A549 (cell line): ENCODE results near the gene CBX5. TPM values are rescaled to one million over a fixed set of nuclear protein-coding genes. Genes with fewer than 3 reads are reported as not detected.

Experiments used
- ATAC-seq, 2 experiments: fragments of 200-7000 bp in 1 of 2; fragments of >200 bp in 1 of 2; cut with Nextera tagmentation in 1 of 2; cut with Tn5 transposase in 1 of 2; 3 replicates each; pipeline versions ENCODE4 v1.8.0 to v1.9.1; 2018 to 2020; ENCODE audit warnings: mild to moderate bottlenecking in 1 of 2, moderate library complexity in 1 of 2
- CTCF ChIA-PET: fragments of 300-600 bp; sonication (Branson Sonifier 250); formaldehyde crosslinking; extraction: SDS; loops from one replicate; lab custom pipeline; 2021; ENCODE audit warnings: antibody characterized with exemption, inconsistent platforms; lab: Yijun Ruan, JAX
- POLR2A ChIA-PET: fragments of 350-600 bp; formaldehyde crosslinking; extraction: SDS; loops from one replicate; lab custom pipeline; 2021; ENCODE audit warnings: antibody characterized with exemption, inconsistent platforms; lab: Yijun Ruan, JAX
- DNase-seq, 2 experiments: peaks; one replicate each; pipeline versions ENCODE4 v3.0.0 to v3.0.0-alpha.2; 2011 to 2016; ENCODE audit warnings: low read depth in 1 of 2, low spot score in 1 of 2
- FAIRE-seq: peaks from 2 replicates; lab custom pipeline; 2011; peaks lifted over from hg19 to GRCh38; lab: Jason Lieb, UNC
- H3K27ac ChIP-seq, 2 experiments: fragments of >200 bp; sonication (Bioruptor Twin); formaldehyde crosslinking; 3 replicates each; pipeline ENCODE4 v1.5.1; 2016 to 2017
- H3K4me1 ChIP-seq: fragments of >200 bp; sonication (Bioruptor Twin); formaldehyde crosslinking; 3 replicates; pipeline ENCODE4 v1.6.1; 2016
- H3K4me2 ChIP-seq: fragments of >200 bp; sonication (Bioruptor Twin); formaldehyde crosslinking; 3 replicates; pipeline ENCODE4 v1.6.1; 2016
- H3K4me3 ChIP-seq: fragments of >200 bp; sonication (Bioruptor Twin); formaldehyde crosslinking; 3 replicates; pipeline ENCODE4 v1.5.1; 2016
- H3K9me3 ChIP-seq: fragments of >200 bp; sonication (Bioruptor Twin); formaldehyde crosslinking; 3 replicates; pipeline ENCODE4 v1.6.1; 2016
- BHLHE40 ChIP-seq: IDR thresholded peaks from 2 replicates; pipeline ENCODE4 v1.6.1; 2012; ENCODE audit warnings: low read depth, low read length, inconsistent platforms
- CHD2 ChIP-seq: fragments of 150-350 bp; IDR thresholded peaks from 2 replicates; pipeline ENCODE4 v1.6.1; 2014; ENCODE audit warnings: low read length; ENCODE audit not compliant: partially characterized antibody
- CTCF ChIP-seq: fragments of >200 bp; sonication (Bioruptor Twin); formaldehyde crosslinking; IDR thresholded peaks from 3 replicates; pipeline ENCODE4 v1.5.1; 2016
- E2F6 ChIP-seq: IDR thresholded peaks from 2 replicates; pipeline ENCODE4 v1.6.1; 2012; ENCODE audit warnings: low read depth, borderline replicate concordance
- ELK1 ChIP-seq: fragments of 150-350 bp; IDR thresholded peaks from 2 replicates; pipeline ENCODE4 v1.6.1; 2014; ENCODE audit warnings: low read depth, mild to moderate bottlenecking, low read length
- EP300 ChIP-seq, 2 experiments: fragments of >200 bp; sonication (Bioruptor Twin); formaldehyde crosslinking; IDR thresholded peaks; 2 replicates in 1 of 2; 3 replicates in 1 of 2; pipeline ENCODE4 v1.6.1; 2016 to 2017
- HOXB5 ChIP-seq: fragments of 250-450 bp; sonication (Bioruptor Pico); IDR thresholded peaks from 2 replicates; pipeline ENCODE4 v1.5.0; 2020; ENCODE audit warnings: mild to moderate bottlenecking, moderate library complexity
- JUN ChIP-seq, 2 experiments: fragments of >200 bp; sonication (Bioruptor Twin); formaldehyde crosslinking; IDR thresholded peaks; 2 replicates in 1 of 2; 3 replicates in 1 of 2; pipeline ENCODE4 v1.6.1; 2016 to 2017
- MAX ChIP-seq: IDR thresholded peaks from 2 replicates; pipeline ENCODE4 v1.6.1; 2012
- MAZ ChIP-seq: fragments of 150-350 bp; IDR thresholded peaks from 2 replicates; pipeline ENCODE4 v1.6.1; 2014; ENCODE audit warnings: antibody characterized with exemption, low read depth, low read length, borderline replicate concordance
- NFE2L2 ChIP-seq: fragments of 150-350 bp; conservative IDR thresholded peaks from 2 replicates; pipeline ENCODE4 v1.6.1; 2014; ENCODE audit warnings: low read length
- NPAS2 ChIP-seq: fragments of 250-450 bp; sonication (Bioruptor Pico); IDR thresholded peaks from 2 replicates; pipeline ENCODE4 v1.8.0; 2022; ENCODE audit warnings: mild to moderate bottlenecking, moderate library complexity, borderline replicate concordance
- POLR2A ChIP-seq: IDR thresholded peaks from 2 replicates; pipeline ENCODE4 v1.6.1; 2012; ENCODE audit warnings: mild to moderate bottlenecking, low read length
- RARB ChIP-seq: fragments of 250-450 bp; sonication (Bioruptor Pico); IDR thresholded peaks from 2 replicates; pipeline ENCODE4 v1.8.0; 2021; ENCODE audit warnings: mild to moderate bottlenecking, moderate library complexity
- RCOR1 ChIP-seq: fragments of 150-350 bp; IDR thresholded peaks from 2 replicates; pipeline ENCODE4 v1.6.1; 2014; ENCODE audit warnings: antibody characterized with exemption, low read length, low read depth
- RFX5 ChIP-seq: fragments of 450-650 bp; IDR thresholded peaks from 2 replicates; pipeline ENCODE4 v1.7.1; 2014; ENCODE audit warnings: antibody characterized with exemption, mild to moderate bottlenecking, moderate library complexity
- SMC3 ChIP-seq: fragments of >200 bp; sonication (Bioruptor Twin); formaldehyde crosslinking; IDR thresholded peaks from 3 replicates; pipeline ENCODE4 v1.6.1; 2018; ENCODE audit warnings: inconsistent platforms
- SREBF2 ChIP-seq: fragments of 450-650 bp; IDR thresholded peaks from 2 replicates; pipeline ENCODE4 v1.6.1; 2014; ENCODE audit warnings: mild to moderate bottlenecking, moderate library complexity
- USF2 ChIP-seq: fragments of 450-650 bp; IDR thresholded peaks from 2 replicates; pipeline ENCODE4 v1.6.1; 2014; ENCODE audit warnings: antibody characterized with exemption
- ZNF302 ChIP-seq: fragments of 250-450 bp; sonication (Bioruptor Pico); IDR thresholded peaks from 2 replicates; pipeline ENCODE4 v1.9.0; 2021; ENCODE audit warnings: inconsistent platforms, mild to moderate bottlenecking, moderate library complexity
- WGBS: methylation state at CpG from one replicate; pipeline ENCODE4 v1.1.6; 2017; ENCODE audit errors: missing lambda C conversion rate; 5-methylcytosine and 5-hydroxymethylcytosine counted together
- polyA plus RNA-seq, 4 experiments: library from polyadenylated mRNA; depleted of rRNA in 3 of 4; stranded (reverse); fragments of >200 nt; fragmentation: RNase III in 1 of 4; extraction: RNeasy Plus Mini Kit Qiagen cat#74134 plus additional on column Dnase treatment in 1 of 4; gene quantifications; 2 replicates in 3 of 4; 3 replicates in 1 of 4; pipeline ENCODE4 v1.2.3, GENCODE V29; 2011 to 2017
- TF ChIP-seq, protein P1 (sequence below): IDR thresholded peaks from 2 replicates; pipeline ENCODE4 v1.6.1; 2012

The CBX5 gene
- polyA plus RNA-seq, 2 of the 4 experiments (the other 2 are of a cell fraction) = 39.5 to 129 TPM

- no peak for ATAC-seq
- H3K4me1 ChIP-seq = no peaks in the 10 kb centered on the region; the same call in 1 of the 3 replicates
- WGBS = 82% methylated on average over 1 of the region's 1 CpG
- ChIA-PET POLR2A (interaction anchor here (0.5 kb wide), 1 partner anchor 65 kb away, joined by 5 read pairs; no protein-coding TSS in a partner anchor), CTCF (interaction anchor here (1.0 to 2.1 kb wide), 6 partner anchors 21 to 88 kb away, joined by 3 to 9 read pairs (median 4); partner anchors contain the start of gene COPZ1)
- no peaks in the 10 kb centered on the region for H3K9me3 ChIP-seq
- no peak overlapping the region for H3K4me3 ChIP-seq
- no peak overlapping the region for H3K27ac ChIP-seq
- DNase-seq = no peak
- no peak overlapping the region for H3K4me2 ChIP-seq
- TF ChIP-seq JUN (IDR thresholded peaks at IDR 0.05) = no peak
- no peak for FAIRE-seq
These were observed 7.7 kb downstream of the CBX5 start for GRCh38 chr12:54272214-54272613.

- H3K27ac ChIP-seq = no peak overlapping the region
- ChIA-PET POLR2A (interaction anchor here (1.0 kb wide), 1 partner anchor 10 kb away, joined by 6 read pairs; the partner anchor contains the start of genes CBX5 and HNRNPA1), CTCF (interaction anchor here (1.3 kb wide), 1 partner anchor 50 kb away, joined by 3 read pairs; no protein-coding TSS in a partner anchor)
- H3K4me3 ChIP-seq = no peak overlapping the region
- FAIRE-seq = no peak
- no peak overlapping the region for H3K4me2 ChIP-seq
- no peaks in the 10 kb centered on the region for H3K9me3 ChIP-seq
- WGBS = 96% methylated on average over 2 of the region's 2 CpGs
- ATAC-seq = peak in 1 of 2 experiments; percentile 21; a peak in 2 of 6 replicates
- no peaks in the 10 kb centered on the region for H3K4me1 ChIP-seq
- DNase-seq = no peak
- no peak for TF ChIP-seq ELK1
- TF ChIP-seq E2F6 = no peak
- TF ChIP-seq USF2 = no peak
- no peak for TF ChIP-seq MAX
- no peak for TF ChIP-seq HOXB5 (CRISPR knock-in tag)
- TF ChIP-seq SMC3 = no peak
- no peak for TF ChIP-seq RFX5
- TF ChIP-seq RCOR1 = no peak
- no peak for TF ChIP-seq MAZ
- TF ChIP-seq POLR2A = no peak
- TF ChIP-seq CHD2 = no peak
- no peak for TF ChIP-seq RARB (CRISPR knock-in tag)
- TF ChIP-seq NFE2L2 = no peak
- TF ChIP-seq BHLHE40 = no peak
- TF ChIP-seq CTCF = no peak
- TF ChIP-seq EP300 (IDR thresholded peaks at IDR 0.05) = no peak
These were observed 9.6 kb downstream of the CBX5 start for GRCh38 chr12:54270345-54270744.

DNA sequence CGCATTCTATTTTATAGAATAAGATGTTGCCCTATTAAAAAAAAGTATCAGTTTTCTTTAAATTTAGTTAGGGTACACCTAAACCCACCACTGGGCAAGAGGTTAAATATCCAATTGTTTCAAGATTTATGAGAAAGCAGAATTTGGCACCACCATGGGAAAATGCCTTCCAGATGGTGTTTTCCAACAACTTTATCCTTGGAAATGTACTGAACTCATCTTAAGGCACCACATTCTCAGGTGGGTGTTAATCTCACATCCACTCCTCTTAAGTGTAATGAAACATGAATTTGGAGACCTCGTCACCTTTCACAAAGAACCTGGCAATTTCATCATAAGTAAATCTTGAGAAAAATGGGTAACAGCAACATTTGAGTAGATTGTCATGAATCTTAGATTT is 13.1 kb downstream of the CBX5 start:
- peaks cover 16% of the 10 kb centered on the region for H3K4me1 ChIP-seq
- ChIA-PET CTCF (interaction anchor here (0.6 to 2.4 kb wide), 2 partner anchors 15 to 234 kb away, joined by 4 to 14 read pairs; partner anchors contain the start of gene HOXC5), POLR2A (interaction anchor here (2.9 kb wide), 1 partner anchor 13 kb away, joined by 11 read pairs; the partner anchor contains the start of genes CBX5 and HNRNPA1)
- H3K9me3 ChIP-seq = no peaks in the 10 kb centered on the region
- no peak overlapping the region for H3K27ac ChIP-seq
- DNase-seq = no peak
- H3K4me3 ChIP-seq = no peak overlapping the region
- no peak for TF ChIP-seq SREBF2
- no peak for TF ChIP-seq BHLHE40
- TF ChIP-seq, protein P1, sequence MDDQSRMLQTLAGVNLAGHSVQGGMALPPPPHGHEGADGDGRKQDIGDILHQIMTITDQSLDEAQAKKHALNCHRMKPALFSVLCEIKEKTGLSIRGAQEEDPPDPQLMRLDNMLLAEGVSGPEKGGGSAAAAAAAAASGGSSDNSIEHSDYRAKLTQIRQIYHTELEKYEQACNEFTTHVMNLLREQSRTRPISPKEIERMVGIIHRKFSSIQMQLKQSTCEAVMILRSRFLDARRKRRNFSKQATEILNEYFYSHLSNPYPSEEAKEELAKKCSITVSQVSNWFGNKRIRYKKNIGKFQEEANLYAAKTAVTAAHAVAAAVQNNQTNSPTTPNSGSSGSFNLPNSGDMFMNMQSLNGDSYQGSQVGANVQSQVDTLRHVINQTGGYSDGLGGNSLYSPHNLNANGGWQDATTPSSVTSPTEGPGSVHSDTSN = no peak
- TF ChIP-seq SMC3 = no peak
- TF ChIP-seq HOXB5 (CRISPR knock-in tag) = no peak
- TF ChIP-seq ZNF302 = no peak
- TF ChIP-seq USF2 = no peak
- TF ChIP-seq NPAS2 (CRISPR knock-in tag) = no peak
- no peak for TF ChIP-seq RCOR1
- H3K4me2 ChIP-seq = no peak overlapping the region
- WGBS = 96% methylated on average over 2 of the region's 2 CpGs
- ATAC-seq = no peak
- no peak for FAIRE-seq
